WTC11 (cell line): ENCODE data around the gene NR5A1. TPM values are rescaled to one million over a fixed set of nuclear protein-coding genes. Genes with fewer than 3 reads are reported as not detected.

Experiments
- ATAC-seq: fragments of 200-7000 bp; cut with Tn5 transposase; 2 replicates; pipeline ENCODE4 v1.10.0; 2021; ENCODE audit warnings: mild to moderate bottlenecking, moderate library complexity
- CTCF ChIA-PET: fragments of 300-600 bp; sonication (Branson Sonifier 250); formaldehyde crosslinking; loops from one replicate; lab custom pipeline; 2021; ENCODE audit warnings: antibody characterized with exemption; lab: Charles Lee
- POLR2A ChIA-PET: fragments of 350-600 bp; sonication (Branson Sonifier 250); formaldehyde crosslinking; loops from one replicate; lab custom pipeline; 2021; ENCODE audit warnings: antibody characterized with exemption; lab: Charles Lee
- DNase-seq: peaks from one replicate; pipeline ENCODE4 v3.0.0; 2021; ENCODE audit warnings: low spot score
- H3K27ac Mint-ChIP-seq: 2 replicates; pipeline ENCODE4 v1.8.0; 2021; ENCODE audit warnings: mixed read lengths
- H3K27me3 Mint-ChIP-seq: 2 replicates; pipeline ENCODE4 v1.8.0; 2021; ENCODE audit warnings: low read depth, mild to moderate bottlenecking, moderate library complexity, mixed read lengths
- H3K36me3 Mint-ChIP-seq: 2 replicates; pipeline ENCODE4 v1.8.0; 2021; ENCODE audit warnings: mixed read lengths
- H3K4me1 Mint-ChIP-seq: 2 replicates; pipeline ENCODE4 v1.8.0; 2022; ENCODE audit warnings: mixed read lengths
- H3K4me3 Mint-ChIP-seq: 2 replicates; pipeline ENCODE4 v1.8.0; 2021; ENCODE audit warnings: mild to moderate bottlenecking, moderate library complexity, mixed read lengths
- H3K9me3 Mint-ChIP-seq: 2 replicates; pipeline ENCODE4 v1.8.0; 2021; ENCODE audit warnings: mixed read lengths
- E2F5 ChIP-seq: sonication (generic); formaldehyde crosslinking; IDR thresholded peaks from 2 replicates; pipeline ENCODE4 v1.8.1; 2022; ENCODE audit warnings: mild to moderate bottlenecking, moderate library complexity, missing genetic modification reagents
- GRHL2 ChIP-seq: fragments of 250-450 bp; sonication (Bioruptor Pico); IDR thresholded peaks from 2 replicates; pipeline ENCODE4 v1.8.0; 2022; ENCODE audit warnings: mild to moderate bottlenecking, moderate library complexity; ENCODE audit not compliant: insufficient replicate concordance, severe bottlenecking
- MLX ChIP-seq: sonication (generic); formaldehyde crosslinking; IDR thresholded peaks from 2 replicates; pipeline ENCODE4 v1.8.1; 2023; ENCODE audit warnings: mild to moderate bottlenecking, missing genetic modification reagents, moderate library complexity
- NFYB ChIP-seq: sonication (generic); formaldehyde crosslinking; conservative IDR thresholded peaks from 2 replicates; pipeline ENCODE4 v1.8.0; 2022; ENCODE audit warnings: low read depth, missing genetic modification reagents
- NR3C1 ChIP-seq: sonication (generic); formaldehyde crosslinking; conservative IDR thresholded peaks from 2 replicates; pipeline ENCODE4 v1.8.1; 2023; ENCODE audit warnings: low read depth, mild to moderate bottlenecking, missing genetic modification reagents
- PRDM15 ChIP-seq: sonication (generic); formaldehyde crosslinking; IDR thresholded peaks from 2 replicates; pipeline ENCODE4 v1.8.0; 2022; ENCODE audit warnings: missing genetic modification reagents
- ZBTB21 ChIP-seq: sonication (generic); formaldehyde crosslinking; IDR thresholded peaks from 2 replicates; pipeline ENCODE4 v1.8.1; 2023; ENCODE audit warnings: mild to moderate bottlenecking, missing genetic modification reagents, borderline replicate concordance
- ZNF138 ChIP-seq: sonication (generic); formaldehyde crosslinking; conservative IDR thresholded peaks from 2 replicates; pipeline ENCODE4 v1.8.1; 2022; ENCODE audit warnings: mild to moderate bottlenecking, moderate library complexity, missing genetic modification reagents
- ZNF219 ChIP-seq: sonication (generic); formaldehyde crosslinking; IDR thresholded peaks from 2 replicates; pipeline ENCODE4 v1.8.0; 2023; ENCODE audit warnings: missing genetic modification reagents, mild to moderate bottlenecking, borderline replicate concordance
- ZNF281 ChIP-seq: sonication (generic); formaldehyde crosslinking; IDR thresholded peaks from 2 replicates; pipeline ENCODE4 v1.8.0; 2023; ENCODE audit warnings: mild to moderate bottlenecking, missing genetic modification reagents
- ZSCAN18 ChIP-seq: fragments of 250-450 bp; sonication (Bioruptor Pico); IDR thresholded peaks from 2 replicates; pipeline ENCODE4 v2.1.2; 2022; ENCODE audit warnings: mild to moderate bottlenecking, moderate library complexity
- total RNA-seq: library from RNA; stranded (reverse); gene quantifications from 3 replicates; pipeline ENCODE4 v1.2.3, GENCODE V29; 2021
- TF ChIP-seq, protein P1 (sequence below): sonication (generic); formaldehyde crosslinking; IDR thresholded peaks from 2 replicates; pipeline ENCODE4 v1.8.0; 2022; ENCODE audit warnings: mild to moderate bottlenecking, missing genetic modification reagents
- TF ChIP-seq, protein P2 (sequence below): sonication (generic); formaldehyde crosslinking; IDR thresholded peaks from 2 replicates; pipeline ENCODE4 v1.8.1; 2022; ENCODE audit warnings: mild to moderate bottlenecking, missing genetic modification reagents, moderate library complexity, borderline replicate concordance

NR5A1 gene
- total RNA-seq, 1 experiment from 2014 or later, result 0.77 TPM

DNA sequence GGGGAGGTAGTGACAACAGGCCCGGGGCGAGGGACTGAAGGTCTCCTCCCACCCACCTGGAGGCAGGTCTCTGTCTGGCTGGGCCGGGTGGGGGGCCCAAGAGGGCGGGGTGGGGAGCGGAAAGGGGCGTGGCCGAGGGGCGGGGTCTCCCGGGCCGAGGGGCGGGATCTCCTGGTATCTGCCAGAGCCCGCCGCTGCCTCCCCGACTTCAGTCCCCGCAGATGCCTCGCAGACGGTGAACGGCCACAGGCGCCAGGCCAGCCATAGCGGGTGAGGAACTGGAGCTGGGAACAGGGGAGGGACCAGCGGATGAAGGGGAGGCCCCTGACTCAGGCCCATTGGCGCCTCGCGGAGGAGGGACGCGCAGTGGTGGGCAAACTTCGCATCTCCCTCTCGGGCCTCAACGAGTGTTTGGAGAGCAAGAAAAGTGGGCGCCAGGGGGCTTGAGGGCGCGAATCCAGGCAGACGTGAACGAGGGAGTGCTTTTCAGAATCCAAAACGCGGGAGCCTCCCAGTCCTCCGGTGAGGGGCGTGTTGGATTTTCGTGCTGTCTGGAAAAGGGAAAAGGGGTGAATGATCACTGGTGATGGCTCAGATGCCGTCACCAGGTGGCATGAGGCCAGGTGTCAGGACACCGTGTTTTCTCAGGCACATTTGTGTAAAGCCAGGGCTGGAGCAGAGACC lies 56.8 kb downstream of the NR5A1 start, which contains the start of gene ADGRD2:
Gene ADGRD2 (plus strand): TSS at position 211 of the 684 bp plus-strand sequence. CDS start 1,216 bp downstream, outside the sequence.
- peak; percentile 89 for DNase-seq
- Mint-ChIP-seq H3K27me3 (peaks cover 38% of the 10 kb centered on the region), H3K27ac (no peak within 1 kb of the TSS), H3K4me3 (peak within 1 kb of the TSS; percentile 78), H3K4me1 (peaks cover 17% of the 10 kb centered on the region), H3K36me3 (no peaks in the 10 kb centered on the region), H3K9me3 (no peaks in the 10 kb centered on the region)
- TF ChIP-seq E2F5 (0 out of 2 replicates have a peak, but pooled peaks have one; percentile 56), MLX (CRISPR knock-in tag) (no peak), ZSCAN18 (no peak), ZNF138 (0 out of 2 replicates have a peak, but pooled peaks have one; percentile 24), ZBTB21 (CRISPR knock-in tag) (peak; percentile 41; the same call in 1 of the 2 replicates), ZNF219 (no peak), NR3C1 (CRISPR knock-in tag) (peak; percentile 53; the same call in 1 of the 2 replicates)
- TF ChIP-seq, protein P1, sequence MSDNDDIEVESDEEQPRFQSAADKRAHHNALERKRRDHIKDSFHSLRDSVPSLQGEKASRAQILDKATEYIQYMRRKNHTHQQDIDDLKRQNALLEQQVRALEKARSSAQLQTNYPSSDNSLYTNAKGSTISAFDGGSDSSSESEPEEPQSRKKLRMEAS (CRISPR knock-in tag), result peak; percentile 61; the same call in 1 of the 2 replicates
- peak; percentile 84 for ATAC-seq
- CTCF ChIA-PET, result interaction anchor here (0.7 to 2.1 kb wide), 10 partner anchors 27 to 403 kb away, joined by 3 to 10 read pairs (median 4); partner anchors contain the start of gene WDR38
- POLR2A ChIA-PET, result no interaction called here

- H3K36me3 Mint-ChIP-seq, result no peaks in the 10 kb centered on the region
- POLR2A ChIA-PET, result no interaction called here
- peaks cover 17% of the 10 kb centered on the region for H3K4me1 Mint-ChIP-seq
- H3K27ac Mint-ChIP-seq, result no peak overlapping the region
- TF ChIP-seq NFYB (CRISPR knock-in tag), result no peak
- no peak for TF ChIP-seq ZNF281
- TF ChIP-seq PRDM15 (CRISPR knock-in tag), result no peak
- TF ChIP-seq MLX (CRISPR knock-in tag), result no peak
- TF ChIP-seq GRHL2 (CRISPR knock-in tag), result no peak
- TF ChIP-seq, protein P2, sequence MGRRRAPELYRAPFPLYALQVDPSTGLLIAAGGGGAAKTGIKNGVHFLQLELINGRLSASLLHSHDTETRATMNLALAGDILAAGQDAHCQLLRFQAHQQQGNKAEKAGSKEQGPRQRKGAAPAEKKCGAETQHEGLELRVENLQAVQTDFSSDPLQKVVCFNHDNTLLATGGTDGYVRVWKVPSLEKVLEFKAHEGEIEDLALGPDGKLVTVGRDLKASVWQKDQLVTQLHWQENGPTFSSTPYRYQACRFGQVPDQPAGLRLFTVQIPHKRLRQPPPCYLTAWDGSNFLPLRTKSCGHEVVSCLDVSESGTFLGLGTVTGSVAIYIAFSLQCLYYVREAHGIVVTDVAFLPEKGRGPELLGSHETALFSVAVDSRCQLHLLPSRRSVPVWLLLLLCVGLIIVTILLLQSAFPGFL (CRISPR knock-in tag), result no peak
- peaks cover 38% of the 10 kb centered on the region for H3K27me3 Mint-ChIP-seq
- DNase-seq, result no peak
- ATAC-seq, result peak; percentile 8
- peak overlapping the region; percentile 46 for H3K4me3 Mint-ChIP-seq
- CTCF ChIA-PET, result interaction anchor here (0.7 to 1.8 kb wide), 5 partner anchors 30 to 316 kb away, joined by 3 to 10 read pairs (median 4); no protein-coding TSS in a partner anchor
- no peaks in the 10 kb centered on the region for H3K9me3 Mint-ChIP-seq
Observed at GRCh38 chr9:124449381-124450151, 57.6 kb downstream of the NR5A1 start.
